Stimulated activated CD8-positive, alpha-beta memory T cell treated with anti-CD3 and anti-CD28 coated beads, Interleukin-7, amount 100 ng/mL, for 4 hours (primary cell): Measurements from ENCODE around the gene SESN3.
"Not testable (repeated sequence)": the region's sequence is repeated elsewhere in the genome, so short reads cannot be mapped to it uniquely, and the experiment has no call there.

Source experiments
- DNase-seq, 2 donors: peaks; one replicate each; pipeline ENCODE4 v3.0.0-alpha.2; 2020; ENCODE audit warnings: low read depth in 2 of 2

SESN3 gene

DNA sequence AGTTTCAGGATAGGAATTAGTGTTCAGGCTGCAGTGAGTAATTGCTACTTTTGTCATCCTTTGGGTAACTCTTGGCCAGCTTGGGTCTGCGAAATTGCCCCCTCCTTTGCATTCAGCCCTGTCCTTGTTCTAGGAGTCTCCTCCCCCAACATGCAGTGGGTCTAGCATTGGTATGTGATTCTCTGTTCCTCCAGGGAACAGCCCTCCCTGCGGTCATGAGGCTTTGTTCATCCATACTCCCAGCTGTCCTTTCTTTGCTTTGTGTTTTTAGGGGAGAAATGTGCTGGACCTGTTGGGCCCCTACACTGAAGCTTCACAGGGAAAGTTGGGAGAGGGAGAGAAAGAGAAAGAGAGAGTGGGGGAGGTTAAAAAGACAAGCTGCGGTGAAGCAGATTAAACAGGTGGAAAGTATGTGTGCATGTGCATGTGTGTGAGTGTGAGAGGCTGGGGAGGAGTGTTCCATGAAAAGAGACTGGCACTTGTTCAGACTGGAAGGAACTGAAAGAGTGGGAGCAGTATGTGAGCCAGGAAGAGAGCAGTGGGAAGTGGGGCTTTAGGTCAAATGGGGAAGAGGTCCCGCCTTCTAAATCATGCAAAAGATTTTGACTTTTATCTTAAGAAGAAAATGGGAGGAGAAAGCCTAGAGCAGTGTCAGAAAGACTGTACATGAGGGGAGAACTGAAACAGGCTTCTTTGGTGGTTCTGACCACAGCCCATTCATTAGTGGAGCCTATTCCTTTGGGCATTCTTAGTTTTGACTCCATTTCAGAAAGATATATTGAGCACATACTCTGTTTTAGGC is 17.9 kb upstream of the SESN3 start:
- no peak for DNase-seq

DNA sequence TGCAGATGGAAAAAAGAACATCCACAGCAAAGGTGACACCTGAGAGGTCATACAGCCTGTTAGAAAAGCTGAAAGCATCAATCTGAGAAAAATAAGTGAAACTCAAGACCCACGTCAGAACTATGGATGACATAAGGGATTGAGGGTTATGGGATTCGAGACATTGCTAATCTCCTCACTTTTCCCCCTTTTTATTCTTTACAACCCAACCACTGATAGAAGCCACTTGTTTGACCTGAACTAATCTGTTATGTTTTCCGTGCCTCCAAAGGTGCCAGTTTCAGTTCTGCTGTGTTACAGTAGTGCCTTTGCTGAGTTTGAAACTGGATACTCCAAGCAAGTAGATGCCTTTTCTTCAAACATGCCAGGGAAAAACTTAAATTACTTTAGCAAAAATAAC is 16.9 kb upstream of the SESN3 start:
- no peak for DNase-seq

DNA sequence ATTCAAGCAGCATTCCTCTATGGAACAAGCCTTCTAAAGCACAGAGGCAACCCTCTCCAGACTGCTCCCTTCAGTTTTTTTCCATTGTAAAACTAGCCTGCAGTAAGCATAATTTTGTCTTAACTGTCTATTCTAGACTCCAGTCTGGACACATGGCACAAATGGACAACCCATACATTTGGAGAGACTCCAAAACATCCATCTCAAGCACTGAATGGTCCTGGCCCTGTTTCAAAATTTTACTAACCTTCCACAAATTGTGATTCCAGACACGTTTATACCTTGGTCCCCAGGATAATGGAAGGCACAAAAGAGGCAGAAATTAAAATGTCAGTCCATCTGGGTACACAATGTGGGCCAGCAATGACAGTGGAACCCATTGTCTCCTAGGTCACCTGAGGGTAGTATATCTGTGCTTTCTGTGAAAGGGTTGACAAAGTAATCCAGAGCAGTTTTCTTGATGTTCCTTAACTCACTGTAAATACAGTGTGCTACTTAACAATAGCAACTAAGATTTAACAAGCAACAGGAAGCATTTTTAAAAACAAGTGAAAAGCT is 16.2 kb upstream of the SESN3 start:
- DNase-seq: no peak

DNA sequence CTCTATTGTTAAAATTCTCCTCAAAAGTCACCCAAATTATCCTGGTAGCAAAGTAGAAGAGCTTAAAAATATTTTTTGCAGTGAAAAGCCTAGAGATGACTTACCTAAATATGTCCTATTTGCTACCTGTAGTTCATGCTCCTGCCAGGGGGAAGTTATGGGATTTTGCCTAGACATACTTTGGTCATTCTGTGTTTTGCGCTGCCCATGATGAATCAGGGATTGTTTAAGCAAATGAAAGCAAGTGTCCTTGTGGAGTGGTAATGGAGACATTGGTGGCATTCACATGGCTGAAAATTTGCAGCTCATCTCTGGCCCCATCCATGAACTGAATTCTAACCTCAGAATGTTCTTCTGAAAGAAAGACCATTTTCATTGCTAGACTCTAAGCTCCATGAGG is 14.6 kb upstream of the SESN3 start:
- DNase-seq: no peak

DNA sequence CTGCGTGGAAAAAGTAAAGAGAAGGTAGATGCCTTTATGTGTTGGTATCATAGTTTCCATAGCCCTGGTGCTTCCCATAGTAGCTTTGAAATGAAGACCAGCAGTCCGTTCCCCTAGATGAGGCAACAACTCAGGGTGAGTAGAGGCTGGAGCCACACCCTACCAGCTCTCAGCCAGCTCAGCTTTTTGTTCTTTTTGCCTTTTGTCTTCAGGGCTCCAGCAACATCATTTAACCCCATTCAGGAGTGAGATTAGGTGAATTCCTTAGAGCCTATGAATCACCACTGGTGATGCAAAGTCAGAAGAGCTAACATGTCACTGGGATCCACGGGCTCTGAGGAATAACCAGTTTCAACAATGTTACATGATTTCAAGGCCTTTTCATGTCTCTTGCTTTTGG is 14.0 kb upstream of the SESN3 start:
- no peak for DNase-seq

DNA sequence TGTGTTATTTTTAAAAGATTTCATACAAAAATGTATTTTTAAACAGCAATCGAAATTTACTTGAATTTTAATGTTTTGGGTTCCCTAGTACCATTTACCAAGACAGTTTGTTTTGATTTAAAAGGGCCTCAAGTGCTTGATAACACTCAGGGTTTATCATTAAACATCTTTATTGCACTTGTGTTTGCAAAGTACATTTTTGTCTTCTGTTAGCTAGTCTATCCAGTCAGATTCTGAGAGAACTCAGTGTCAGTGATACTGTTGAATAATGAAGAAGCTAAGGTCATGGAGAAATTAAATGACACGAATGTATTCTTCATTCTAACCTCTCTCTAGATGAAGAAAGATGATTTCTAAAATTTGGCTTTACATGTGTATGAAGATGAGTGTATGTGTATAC is 12.7 kb upstream of the SESN3 start:
- DNase-seq: no peak

DNA sequence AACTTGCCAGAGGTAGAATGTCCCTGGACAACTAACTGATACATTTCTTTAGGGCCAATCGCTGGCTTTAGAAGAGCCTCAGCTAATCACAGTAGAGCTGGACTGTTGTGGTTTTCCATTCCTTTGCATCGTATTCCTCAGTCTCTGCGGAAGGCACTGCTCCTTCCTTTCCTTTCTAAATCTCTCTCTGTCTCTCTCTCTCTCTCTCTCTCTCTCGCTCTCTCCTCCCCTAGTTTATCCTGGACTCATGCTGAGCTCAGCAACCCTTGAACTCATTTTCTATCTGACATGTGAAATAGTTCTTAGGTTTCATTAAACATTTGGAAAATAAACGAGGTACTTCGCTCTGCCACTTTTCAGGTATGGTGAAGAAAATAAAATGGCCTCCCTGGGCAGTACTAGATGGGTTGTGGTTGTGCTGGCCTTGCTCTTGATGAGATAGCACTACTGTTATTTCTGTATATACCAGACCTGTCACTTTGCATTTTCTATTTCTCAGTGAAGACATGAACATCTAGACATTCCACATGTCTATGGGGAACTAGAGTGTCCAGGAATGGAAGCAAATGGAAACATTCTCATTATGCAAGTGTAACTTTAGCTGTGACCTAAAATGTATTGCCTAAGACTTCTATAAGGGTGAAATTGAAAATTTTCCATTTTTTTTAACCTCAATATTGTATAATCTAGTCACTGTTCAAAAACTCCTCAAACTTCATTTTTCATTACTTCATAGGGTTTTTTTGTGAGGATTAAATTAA is 12.0 kb upstream of the SESN3 start:
- DNase-seq: no peak

DNA sequence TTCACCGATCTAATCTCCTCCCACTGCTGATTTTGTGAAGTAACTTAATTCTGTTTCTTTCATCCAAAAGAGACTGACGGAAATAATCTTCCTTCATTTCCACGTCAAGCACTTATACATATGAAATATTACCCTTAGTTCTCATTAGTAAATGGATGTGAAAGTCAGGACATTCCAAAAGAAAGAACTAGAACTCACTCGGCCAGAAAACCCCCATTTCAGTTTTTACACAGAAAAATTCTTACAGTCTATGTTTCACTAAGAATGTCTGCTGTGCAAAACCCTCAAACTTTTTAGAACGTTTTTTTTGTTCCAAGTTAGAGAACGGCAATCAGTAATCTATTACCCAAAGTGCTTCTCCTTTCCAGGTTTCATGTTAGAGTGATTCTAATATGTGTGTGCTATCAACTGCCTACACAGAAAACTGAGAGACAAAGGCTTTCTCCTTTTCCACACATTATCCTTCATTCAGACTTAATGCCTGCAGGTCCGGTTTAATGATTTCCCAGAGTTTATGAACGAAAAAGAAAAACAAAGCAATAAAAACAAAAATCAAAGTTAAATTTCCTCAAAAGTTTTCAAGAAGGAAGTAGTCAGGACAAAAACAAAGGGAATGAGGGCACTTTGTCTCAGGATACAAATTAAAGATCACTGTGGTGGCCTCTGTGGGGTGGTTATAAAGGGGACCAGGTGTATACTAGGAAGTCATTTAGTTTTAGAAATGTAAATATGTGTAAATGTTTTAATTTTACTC is 11.3 kb upstream of the SESN3 start:
- no peak for DNase-seq

DNA sequence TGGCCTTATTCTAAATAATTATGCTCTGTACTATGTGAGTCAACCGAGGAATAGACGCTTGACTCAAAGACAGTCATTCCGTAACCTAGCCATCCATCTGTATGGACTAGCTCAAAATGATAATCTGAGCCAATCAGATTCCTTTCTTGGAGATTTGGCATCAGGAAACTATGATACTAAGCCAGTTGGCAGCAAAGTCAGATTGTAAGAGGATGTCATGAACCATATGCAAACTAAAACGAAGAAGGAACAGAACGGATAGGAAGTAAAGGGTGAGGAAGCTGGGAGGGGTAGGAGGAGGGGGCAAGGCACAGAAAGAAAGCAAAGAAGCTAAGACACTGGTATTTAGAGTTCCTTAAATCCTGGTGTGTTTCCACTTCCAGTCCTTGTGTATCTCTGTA is 10.7 kb upstream of the SESN3 start:
- DNase-seq: no peak

DNA sequence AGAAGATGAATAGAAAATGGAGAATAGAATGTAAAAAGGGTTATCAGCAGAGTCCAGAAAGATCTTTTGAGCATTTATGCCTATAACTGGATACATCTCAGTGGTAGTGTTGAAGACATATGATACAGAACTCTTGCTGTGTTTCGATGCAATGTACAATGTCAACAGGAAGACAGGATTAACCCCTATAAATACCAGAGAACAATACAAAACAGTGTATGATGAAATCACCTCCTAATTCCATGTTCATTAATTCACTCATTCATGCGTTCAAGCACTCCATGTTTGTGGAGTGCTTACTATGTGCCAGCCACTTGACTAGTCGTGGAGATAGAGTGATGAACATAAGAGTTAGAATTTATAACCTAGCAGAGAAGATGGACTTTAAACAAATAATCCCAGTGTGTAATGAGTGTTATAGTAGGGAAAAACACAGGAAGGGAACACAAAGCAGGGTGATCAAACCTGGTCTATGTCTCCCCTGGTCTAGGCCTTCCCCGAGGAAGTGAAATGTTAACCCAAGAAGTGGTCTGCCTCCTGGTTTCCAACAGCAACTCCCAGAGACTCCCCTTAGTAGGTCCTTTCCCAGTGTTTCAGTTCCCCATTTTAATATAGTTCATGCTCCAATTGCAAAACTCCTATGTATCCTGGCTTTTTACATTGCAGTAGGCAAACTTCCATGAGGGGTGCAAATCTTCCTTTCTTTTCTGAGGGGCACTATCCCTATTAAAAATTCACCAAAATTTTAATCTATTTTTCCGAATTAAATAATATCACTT is 9.1 kb upstream of the SESN3 start:
- no peak for DNase-seq

DNA sequence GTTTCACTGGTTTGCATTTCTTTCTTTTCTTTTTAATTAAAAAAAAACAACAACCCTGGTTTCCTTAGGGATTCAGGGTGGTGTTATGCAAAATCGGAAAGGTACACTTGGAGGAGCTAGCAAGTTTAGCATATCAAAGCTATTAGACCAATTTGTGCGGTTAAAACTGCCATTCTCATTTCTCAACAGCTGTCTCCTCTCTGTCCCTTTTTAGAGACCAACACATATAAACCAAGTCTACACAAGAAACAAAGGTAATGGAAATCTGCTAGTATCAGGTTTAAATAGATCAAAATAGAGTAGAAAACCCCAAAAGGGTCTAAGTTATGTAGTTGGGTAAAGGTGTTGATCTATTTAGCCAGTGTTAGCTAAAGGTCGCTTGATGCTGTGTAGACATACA is 1.7 kb upstream of the SESN3 start:
- no peak for DNase-seq

DNA sequence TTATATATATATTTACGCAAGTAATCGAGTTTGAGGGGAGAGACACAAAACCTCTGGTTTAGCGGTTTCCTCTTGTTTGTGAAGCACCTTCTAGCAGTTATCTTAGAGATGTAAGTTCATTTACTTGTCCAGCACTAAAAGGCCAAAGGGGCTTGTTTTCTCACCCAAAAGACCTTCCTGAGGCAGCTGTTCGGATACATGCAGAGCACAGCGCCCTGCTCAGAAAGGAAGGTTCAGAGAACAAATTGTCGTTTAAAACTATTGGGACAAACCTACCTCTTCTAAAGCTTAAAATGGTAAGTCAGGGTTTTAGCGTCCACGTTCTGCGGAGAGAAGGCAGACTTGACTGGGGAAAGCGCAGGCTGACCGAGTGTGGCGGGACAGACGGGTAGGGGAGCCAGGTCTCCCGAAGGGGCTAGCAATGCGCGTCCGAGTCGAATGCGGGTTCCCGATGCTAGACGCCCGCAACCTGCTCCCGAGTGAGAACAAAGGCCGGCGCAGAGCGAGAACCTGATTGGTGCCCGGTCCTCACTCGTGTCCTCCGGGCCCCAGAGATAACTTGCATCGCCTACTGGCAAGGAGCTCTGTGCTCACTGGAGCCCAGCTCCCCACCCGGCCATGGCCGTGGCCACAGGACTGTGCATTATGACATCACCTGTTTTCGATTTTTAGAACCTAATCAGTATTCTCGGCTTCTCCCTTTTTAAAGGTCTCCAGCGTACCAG is 1.0 kb upstream of the SESN3 start:
- DNase-seq: peak in 1 of 2 donors; percentile 55

DNA sequence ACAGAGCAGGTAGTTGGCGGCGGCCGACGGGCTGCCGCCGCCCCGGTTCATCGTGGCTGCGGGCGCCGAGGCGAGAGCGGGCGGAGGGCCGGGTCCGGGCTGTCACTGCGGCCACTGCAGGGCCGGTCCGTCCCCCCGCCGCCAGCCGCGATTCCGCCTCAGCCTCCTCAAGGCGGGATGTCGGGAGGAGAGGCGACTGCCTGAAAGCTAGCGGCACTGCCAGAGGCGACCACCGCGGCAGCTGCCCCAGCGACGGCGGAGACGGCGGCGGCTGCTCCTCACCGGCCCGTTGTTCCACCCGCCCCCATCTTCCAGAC is 234 bp downstream of the SESN3 start:
- no peak for DNase-seq

DNA sequence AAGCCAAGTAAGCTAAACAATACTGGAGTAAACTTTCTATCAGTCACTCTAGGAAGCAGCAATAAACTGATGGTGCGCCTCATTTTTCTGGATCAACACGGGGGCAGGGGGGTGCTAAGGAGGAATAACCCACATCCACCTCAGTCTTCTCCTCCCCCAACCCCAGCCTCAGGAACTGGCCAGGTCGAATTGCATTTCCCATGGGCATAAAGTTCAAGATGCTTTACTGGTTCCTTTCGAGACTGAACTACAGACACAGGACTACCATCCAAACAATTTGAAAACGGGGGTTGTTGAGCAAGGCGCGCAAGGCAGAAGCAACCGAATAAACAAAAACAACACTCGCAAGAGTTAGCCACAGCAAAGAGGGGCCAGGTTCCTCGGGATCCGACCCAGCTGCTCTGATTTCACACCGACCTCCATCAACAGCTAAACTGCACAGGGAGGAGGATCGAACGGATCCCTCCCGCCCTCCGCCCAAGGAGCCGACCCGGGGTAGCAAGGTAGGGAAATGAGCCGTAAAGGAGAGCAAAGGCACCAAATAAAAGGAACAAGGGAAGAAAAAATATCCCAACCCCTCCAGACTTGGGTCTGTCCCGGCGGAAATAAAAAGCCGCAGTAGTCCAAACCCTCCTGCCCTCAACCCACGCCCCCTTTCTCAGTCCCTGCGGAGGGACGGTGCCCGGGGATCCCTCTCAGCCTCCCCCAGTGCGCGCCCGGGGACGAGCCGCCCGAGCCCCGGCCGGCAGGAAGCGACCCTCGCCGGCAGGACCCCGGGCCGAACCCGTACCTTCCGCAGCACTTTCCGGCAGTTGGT is 801 bp downstream of the SESN3 start:
- DNase-seq: peak in 1 of 2 donors; percentile 15

DNA sequence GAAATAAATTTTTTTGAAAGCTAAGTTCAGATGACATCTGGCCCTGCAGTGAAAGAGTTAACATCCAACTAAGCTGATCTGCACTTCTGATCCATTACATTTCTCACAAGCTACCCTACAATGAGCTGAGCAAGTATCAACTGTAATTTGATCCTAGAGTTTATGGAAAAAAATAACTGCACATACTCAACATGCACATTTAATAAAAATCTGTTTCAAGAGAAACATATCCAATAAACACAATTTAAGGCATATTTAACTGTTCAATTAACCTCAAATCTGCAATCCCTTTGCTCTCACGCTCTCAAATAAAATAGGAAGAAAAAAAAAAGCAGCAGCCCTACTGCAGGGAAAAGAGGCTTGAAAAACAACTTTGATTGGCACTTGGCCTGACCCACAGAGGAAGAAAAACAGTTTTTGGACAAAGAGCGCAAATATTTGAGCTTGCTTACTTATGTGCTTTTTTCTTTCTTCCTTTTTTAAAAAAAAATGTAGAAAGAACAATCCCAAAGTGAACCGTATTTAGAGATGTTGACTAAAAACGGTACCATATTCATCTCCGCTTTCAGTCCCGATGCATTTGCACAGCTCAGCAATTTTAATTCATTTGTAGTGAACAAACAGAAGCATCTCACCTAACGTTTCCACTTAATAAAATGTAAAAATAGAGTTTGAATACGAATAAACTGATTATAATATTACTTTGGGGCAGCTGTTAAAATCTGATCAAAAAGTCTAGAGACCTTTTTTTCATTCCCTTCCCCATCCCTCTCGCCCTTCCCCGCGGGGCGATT is 1.6 kb downstream of the SESN3 start:
- no peak for DNase-seq

DNA sequence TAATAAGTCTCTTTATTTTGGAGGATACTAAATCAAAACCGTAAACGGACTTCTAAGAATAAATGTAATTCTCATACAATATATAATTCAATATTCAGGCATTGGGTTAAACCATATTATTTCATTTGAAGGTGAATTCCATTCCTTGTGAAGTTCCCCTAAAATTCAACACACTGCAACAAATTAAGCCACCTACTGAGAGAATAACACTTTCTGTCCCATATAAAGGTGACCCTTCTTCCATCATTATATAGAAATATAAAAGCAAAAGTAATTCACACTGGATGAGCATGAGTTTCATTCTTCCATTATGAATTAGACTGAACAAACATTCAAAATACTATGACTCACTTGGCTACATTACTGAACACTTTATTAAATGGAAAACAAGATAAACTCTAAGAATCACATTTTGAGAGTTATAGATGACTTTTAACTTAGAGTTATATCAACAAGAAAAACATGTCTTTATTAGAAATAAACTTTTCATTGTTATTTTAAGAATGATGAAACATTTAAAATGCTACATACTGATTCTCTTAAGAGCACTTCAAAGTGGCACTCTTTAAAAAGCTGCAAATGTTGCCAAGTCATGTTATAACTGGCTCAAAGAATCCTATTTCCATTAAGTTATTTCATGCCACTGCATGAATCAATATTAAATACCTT is 2.8 kb downstream of the SESN3 start:
- DNase-seq: no peak

DNA sequence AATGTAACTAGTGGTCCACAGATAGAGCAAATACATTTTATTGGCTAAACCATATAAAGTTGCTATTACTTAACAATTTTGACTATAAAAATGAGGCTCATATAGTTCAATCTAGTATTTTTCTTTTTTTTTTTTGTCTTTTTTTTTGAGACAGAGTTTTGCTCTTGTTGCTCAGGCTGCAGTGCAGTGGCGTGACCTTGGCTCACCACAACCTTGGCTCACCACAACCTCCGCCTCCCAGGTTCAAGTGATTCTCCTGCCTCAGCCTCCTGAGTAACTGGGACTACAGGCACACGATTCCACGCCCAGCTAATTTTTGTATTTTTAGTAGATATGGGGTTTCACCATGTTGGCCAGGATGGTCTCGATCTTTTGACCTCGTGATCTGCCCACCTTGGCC is 3.9 kb downstream of the SESN3 start:
- not testable (repeated sequence) for DNase-seq

DNA sequence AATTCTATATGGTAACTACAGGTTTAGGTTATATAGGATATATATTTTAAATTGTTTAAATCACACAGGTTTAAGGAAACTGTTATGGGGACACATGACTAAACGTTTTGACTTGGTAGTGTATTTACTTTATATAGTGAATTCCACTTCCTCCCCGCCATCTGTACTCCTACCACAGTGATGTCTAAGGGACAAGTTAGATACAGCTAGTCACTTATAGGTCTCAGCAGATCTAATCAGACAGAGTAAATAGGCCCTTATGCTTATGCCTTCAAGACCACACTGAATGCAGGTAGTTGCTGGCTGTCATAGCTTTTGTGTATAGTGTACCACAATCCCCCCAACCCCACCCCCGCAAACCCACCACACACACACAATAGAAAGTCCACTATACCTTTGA is 8.2 kb downstream of the SESN3 start:
- no peak for DNase-seq

DNA sequence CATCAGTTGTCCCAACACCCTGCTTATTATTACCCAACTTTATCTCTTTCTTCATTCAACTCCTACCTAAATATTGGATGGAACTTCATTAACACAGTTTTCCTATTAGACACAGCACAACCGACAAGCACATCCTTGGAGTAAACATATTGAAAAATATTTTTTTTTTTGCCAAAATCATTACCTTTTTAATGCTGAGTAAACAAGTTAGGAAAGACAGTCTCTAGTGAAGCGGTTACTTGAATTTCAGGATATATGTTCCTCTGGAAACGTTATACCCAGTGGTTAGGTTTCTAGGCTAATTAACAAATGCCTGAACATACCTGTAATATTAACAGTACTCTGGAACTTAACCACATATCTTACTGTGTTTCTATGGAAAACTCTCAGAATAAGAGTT is 11.4 kb downstream of the SESN3 start:
- DNase-seq: no peak
